HepG2 (cell line): ENCODE measurements around the gene NARS2. TPM values are rescaled to one million over a fixed set of nuclear protein-coding genes. Genes with fewer than 3 reads are reported as not detected.
"Not testable (repeated sequence)": the region's sequence is repeated elsewhere in the genome, so short reads cannot be mapped to it uniquely, and the experiment has no call there.

Experiments used
- ATAC-seq: fragments of 200-7000 bp; cut with Tn5 transposase; 3 replicates; pipeline ENCODE4 v1.9.1; 2020; ENCODE audit warnings: mild to moderate bottlenecking, moderate library complexity
- BruUV-seq: library from RNA; stranded (reverse); fragments of 400-500 nt; replicated peaks from 2 replicates; lab custom pipeline; 2021; lab: Mats Ljungman, UMichigan
- CTCF ChIA-PET: fragments of 300-600 bp; formaldehyde crosslinking; extraction: SDS; loops from one replicate; lab custom pipeline; 2021; ENCODE audit warnings: low total read pairs, inconsistent platforms, low intra/inter-chr PET ratio; lab: Yijun Ruan, JAX
- POLR2A ChIA-PET: fragments of 350-600 bp; sonication (Branson Sonifier 250); formaldehyde crosslinking; loops from one replicate; lab custom pipeline; 2020; ENCODE audit warnings: antibody characterized with exemption, inconsistent platforms; lab: Yijun Ruan, JAX
- DNase-seq: peaks from one replicate; pipeline ENCODE4 v3.0.0-alpha.2; 2015; ENCODE audit warnings: low spot score
- FAIRE-seq: peaks from 3 replicates; lab custom pipeline; 2011; peaks lifted over from hg19 to GRCh38; lab: Jason Lieb, UNC
- H2AFZ ChIP-seq: one replicate; pipeline ENCODE4 v1.6.1; 2011; ENCODE audit warnings: low read length, inconsistent platforms
- H3K27ac ChIP-seq: fragments of 300-600 bp; 3 replicates; pipeline ENCODE4 v1.8.0; 2011; ENCODE audit warnings: mixed run types, mild to moderate bottlenecking, mixed read lengths, low read length, inconsistent platforms; ENCODE audit not compliant: insufficient read depth; ENCODE audit errors: extremely low read length
- H3K27me3 ChIP-seq, 2 experiments: fragments of 200-600 bp in 1 of 2; 2 replicates in 1 of 2; 3 replicates in 1 of 2; pipeline versions ENCODE4 v1.6.0 to v1.8.0; 2011; ENCODE audit warnings: low read length in 2 of 2, mild to moderate bottlenecking in 2 of 2, moderate library complexity in 2 of 2, inconsistent platforms in 1 of 2; ENCODE audit not compliant: insufficient read depth in 2 of 2, control insufficient read depth in 1 of 2
- H3K36me3 ChIP-seq, 2 experiments: fragments of 200-600 bp in 1 of 2; replicated peaks in 1 of 2; 2 replicates in 1 of 2; 3 replicates in 1 of 2; pipeline versions ENCODE4 v1.5.1 to v1.8.0; 2011; ENCODE audit warnings: low read length in 2 of 2, inconsistent platforms in 1 of 2; ENCODE audit not compliant: insufficient read depth in 2 of 2, control insufficient read depth in 1 of 2
- H3K4me1 ChIP-seq: 2 replicates; pipeline ENCODE4 v1.5.1; 2012; ENCODE audit warnings: low read length, inconsistent platforms; ENCODE audit not compliant: insufficient read depth
- H3K4me2 ChIP-seq: 2 replicates; pipeline ENCODE4 v1.6.0; 2011; ENCODE audit warnings: low read depth, low read length, inconsistent platforms
- H3K4me3 ChIP-seq, 3 experiments: fragments of 200-600 bp in 1 of 3; sonication (generic), shearing (Covaris generic) in 1 of 3; replicated peaks in 1 of 3; 2 replicates each; pipeline ENCODE4 v1.5.1; 2011 to 2016; ENCODE audit warnings: low read length in 3 of 3, inconsistent platforms in 2 of 3, low read depth in 2 of 3, mild to moderate bottlenecking in 2 of 3, control low read depth in 1 of 3, mixed read lengths in 1 of 3; ENCODE audit not compliant: insufficient read depth in 1 of 3
- H3K79me2 ChIP-seq: one replicate; pipeline ENCODE4 v1.6.1; 2011; ENCODE audit warnings: low read length, inconsistent platforms; ENCODE audit not compliant: insufficient read depth
- H3K9ac ChIP-seq: 2 replicates; pipeline ENCODE4 v1.6.0; 2011; ENCODE audit warnings: mild to moderate bottlenecking, low read depth, low read length, inconsistent platforms; ENCODE audit not compliant: insufficient read depth
- H3K9me3 ChIP-seq: 2 replicates; pipeline ENCODE4 v1.5.1; 2012; ENCODE audit warnings: mild to moderate bottlenecking, low read length
- H4K20me1 ChIP-seq: 2 replicates; pipeline ENCODE4 v1.6.0; 2011; ENCODE audit warnings: inconsistent platforms, mild to moderate bottlenecking, low read length, moderate library complexity; ENCODE audit not compliant: insufficient read depth
- FOXO1 ChIP-seq: sonication (generic); formaldehyde crosslinking; IDR thresholded peaks from 2 replicates; pipeline ENCODE4 v1.4.0; 2020; ENCODE audit warnings: missing genetic modification reagents
- HNF4A ChIP-seq: sonication (generic); formaldehyde crosslinking; IDR thresholded peaks from 2 replicates; pipeline ENCODE4 v1.4.0; 2020; ENCODE audit warnings: missing genetic modification reagents
- HOMEZ ChIP-seq: IDR thresholded peaks from 2 replicates; pipeline ENCODE4 v1.6.1; 2016; ENCODE audit warnings: low read depth
- KLF6 ChIP-seq: IDR thresholded peaks from 2 replicates; pipeline ENCODE4 v1.8.0; 2016; ENCODE audit warnings: missing biosample characterization, missing genetic modification reagents
- NFYC ChIP-seq: IDR thresholded peaks from 2 replicates; pipeline ENCODE4 v1.6.1; 2016; ENCODE audit warnings: missing genetic modification reagents, missing compliant biosample characterization
- RCOR2 ChIP-seq: IDR thresholded peaks from 2 replicates; pipeline ENCODE4 v1.6.1; 2016; ENCODE audit warnings: missing biosample characterization, missing genetic modification reagents
- SALL2 ChIP-seq: sonication (generic); formaldehyde crosslinking; IDR thresholded peaks from 2 replicates; pipeline ENCODE4 v1.8.1; 2023; ENCODE audit warnings: mild to moderate bottlenecking, missing genetic modification reagents, inconsistent platforms
- ZBTB39 ChIP-seq: sonication (generic); formaldehyde crosslinking; IDR thresholded peaks from 2 replicates; pipeline ENCODE4 v1.5.0; 2020; ENCODE audit warnings: missing genetic modification reagents
- ZNF17 ChIP-seq: sonication (generic); formaldehyde crosslinking; IDR thresholded peaks from 2 replicates; pipeline ENCODE4 v1.5.0; 2020; ENCODE audit warnings: mild to moderate bottlenecking, missing genetic modification reagents
- ZNF770 ChIP-seq: sonication (generic); formaldehyde crosslinking; IDR thresholded peaks from 2 replicates; pipeline ENCODE4 v1.5.0; 2020; ENCODE audit warnings: mild to moderate bottlenecking, missing genetic modification reagents
- ZSCAN30 ChIP-seq: sonication (generic); formaldehyde crosslinking; IDR thresholded peaks from 2 replicates; pipeline ENCODE4 v1.5.0; 2020; ENCODE audit warnings: mild to moderate bottlenecking, missing genetic modification reagents
- WGBS: methylation state at CpG from one replicate; pipeline ENCODE4 v1.1.6; 2017; ENCODE audit warnings: low lambda C conversion rate; 5-methylcytosine and 5-hydroxymethylcytosine counted together
- in situ Hi-C: cut with HindIII; loops from 2 replicates; pipeline ENCODE4 v1.10.0; 2017; ENCODE audit warnings: low pct_unique_long_range_greater_than_20kb; ENCODE audit not compliant: extremely low pct_ligation_motif_present
- intact Hi-C: fragments of 100-400 bp; cut with micrococcal nuclease; formaldehyde crosslinking; loops from one replicate; pipeline ENCODE4 v1.10.0; 2022; ENCODE audit not compliant: unreplicated experiment
- polyA plus RNA-seq, 8 experiments: library from polyadenylated mRNA; depleted of rRNA in 3 of 8; stranded (reverse) in 7 of 8; unstranded in 1 of 8; fragments of >200 nt; fragmentation: Illumina TruSeq in 4 of 8; extraction: Trizol in 4 of 8; gene quantifications; 2 replicates each; pipeline versions ENCODE4 v1.2.1 to v1.2.3, GENCODE V29; 2011 to 2016; ENCODE audit warnings: low read depth in 4 of 8, missing spikeins in 1 of 8, mixed read lengths in 1 of 8; ENCODE audit not compliant: insufficient read depth in 1 of 8
- total RNA-seq, 5 experiments: library from RNA; depleted of rRNA; stranded (reverse); fragments of >200 nt; fragmentation: Illumina TruSeq; extraction: Trizol; gene quantifications; 2 replicates each; pipeline ENCODE4 v1.2.3, GENCODE V29; 2016; ENCODE audit warnings: low read depth in 1 of 5

Gene NARS2
- total and polyA plus RNA-seq, 2 of the 13 experiments (the other 11 are each of a cell fraction or from before 2014, with no cell fraction given) = 45.9 to 65.0 TPM

- intact Hi-C loops = loop anchor here (10.0 kb wide), 1 partner anchor 1728 kb away; no protein-coding TSS in a partner anchor
- H3K27ac ChIP-seq, POLR2A ChIA-PET, H3K9me3 ChIP-seq, FAIRE-seq, BruUV-seq, H4K20me1 ChIP-seq, H3K36me3 ChIP-seq, H3K9ac ChIP-seq, H3K4me2 ChIP-seq, H3K4me3 ChIP-seq, CTCF ChIA-PET, H3K79me2 ChIP-seq, H2AFZ ChIP-seq, in situ Hi-C loops, H3K27me3 ChIP-seq, ATAC-seq, DNase-seq: not testable (repeated sequence)
- 94% methylated on average over 2 of the region's 5 CpGs for WGBS
- peaks cover 32% of the 10 kb centered on the region for H3K4me1 ChIP-seq
- TF ChIP-seq ZNF17 = peak; percentile 91
These were observed 28.1 kb upstream of the NARS2 start for GRCh38 chr11:78602771-78603170.

- H3K79me2 ChIP-seq, H3K27me3 ChIP-seq, ATAC-seq, FAIRE-seq, H3K4me3 ChIP-seq, H3K9me3 ChIP-seq, BruUV-seq, H4K20me1 ChIP-seq, CTCF ChIA-PET, in situ Hi-C loops, H3K36me3 ChIP-seq, H2AFZ ChIP-seq, H3K9ac ChIP-seq: not testable (repeated sequence)
- peak; percentile 80 for DNase-seq
- Histone ChIP-seq H3K4me1 (peaks cover 38% of the 10 kb centered on the region), H3K4me2 (peak overlapping the region; percentile 18; the same call in 1 of the 2 replicates), H3K27ac (peak overlapping the region; percentile 46)
- POLR2A ChIA-PET = interaction anchor here (1.3 to 1.7 kb wide), 2 partner anchors 25 to 26 kb away, joined by 7 to 9 read pairs; partner anchors contain the start of gene NARS2
- intact Hi-C loops = loop anchor here (10.0 kb wide), 1 partner anchor 1726 kb away; no protein-coding TSS in a partner anchor
- 0% methylated on average over 5 of the region's 5 CpGs for WGBS
- TF ChIP-seq HOMEZ (CRISPR knock-in tag) = peak; percentile 84; the same call in 1 of the 2 replicates
- 0 out of 2 replicates have a peak, but pooled peaks have one; percentile 23 for TF ChIP-seq NFYC (CRISPR knock-in tag)
- peak; percentile 77; the same call in 1 of the 2 replicates for TF ChIP-seq ZBTB39
- TF ChIP-seq SALL2 (CRISPR knock-in tag) = 0 out of 2 replicates have a peak, but pooled peaks have one; percentile 22
- TF ChIP-seq FOXO1 (CRISPR knock-in tag) = peak; percentile 86
- 0 out of 2 replicates have a peak, but pooled peaks have one; percentile 72 for TF ChIP-seq KLF6 (CRISPR knock-in tag)
- peak; percentile 84 for TF ChIP-seq HNF4A
- peak; percentile 89; the same call in 1 of the 2 replicates for TF ChIP-seq ZSCAN30 (CRISPR knock-in tag)
- 0 out of 2 replicates have a peak, but pooled peaks have one; percentile 32 for TF ChIP-seq ZNF770
- peak; percentile 80 for TF ChIP-seq RCOR2 (CRISPR knock-in tag)
These were observed 26.4 kb upstream of the NARS2 start for GRCh38 chr11:78601066-78601465.
